Chondrocyte (in vitro differentiated cells): ENCODE results near the gene TECPR2. TPM values are rescaled to one million over a fixed set of nuclear protein-coding genes. Genes with fewer than 3 reads are reported as not detected.
"Not testable (repeated sequence)": the region's sequence is repeated elsewhere in the genome, so short reads cannot be mapped to it uniquely, and the experiment has no call there.

Experiments used
- DNase-seq: peaks from one replicate; pipeline ENCODE4 v3.0.0; 2021; ENCODE audit warnings: mixed read lengths, low spot score
- H3K27ac Mint-ChIP-seq: one replicate; pipeline ENCODE4 v1.8.0; 2021; ENCODE audit warnings: mild to moderate bottlenecking, moderate library complexity, mixed read lengths; ENCODE audit not compliant: unreplicated experiment
- H3K27me3 Mint-ChIP-seq: 2 replicates; pipeline ENCODE4 v1.8.0; 2021; ENCODE audit warnings: low read depth, mixed read lengths
- H3K36me3 Mint-ChIP-seq: 2 replicates; pipeline ENCODE4 v1.8.0; 2021; ENCODE audit warnings: low read depth, mixed read lengths
- H3K4me1 Mint-ChIP-seq: 2 replicates; pipeline ENCODE4 v1.8.0; 2021; ENCODE audit warnings: low read depth, mild to moderate bottlenecking, mixed read lengths
- H3K4me3 Mint-ChIP-seq: one replicate; pipeline ENCODE4 v1.8.0; 2021; ENCODE audit warnings: mild to moderate bottlenecking, moderate library complexity, mixed read lengths; ENCODE audit not compliant: unreplicated experiment
- H3K9me3 Mint-ChIP-seq: 2 replicates; pipeline ENCODE4 v1.8.0; 2021; ENCODE audit warnings: low read depth, mixed read lengths
- total RNA-seq: library from RNA; stranded (reverse); gene quantifications from 3 replicates; pipeline ENCODE4 v1.2.1, GENCODE V29; 2021
- TF ChIP-seq, protein P1 (sequence below): fragments of 200-600 bp; sonication (generic); IDR thresholded peaks from 2 replicates; pipeline ENCODE4 v1.5.0; 2021; ENCODE audit warnings: antibody characterized with exemption, mild to moderate bottlenecking, moderate library complexity

TECPR2 gene
- total RNA-seq, 1 donor from 2014 or later = 32.2 TPM

DNA sequence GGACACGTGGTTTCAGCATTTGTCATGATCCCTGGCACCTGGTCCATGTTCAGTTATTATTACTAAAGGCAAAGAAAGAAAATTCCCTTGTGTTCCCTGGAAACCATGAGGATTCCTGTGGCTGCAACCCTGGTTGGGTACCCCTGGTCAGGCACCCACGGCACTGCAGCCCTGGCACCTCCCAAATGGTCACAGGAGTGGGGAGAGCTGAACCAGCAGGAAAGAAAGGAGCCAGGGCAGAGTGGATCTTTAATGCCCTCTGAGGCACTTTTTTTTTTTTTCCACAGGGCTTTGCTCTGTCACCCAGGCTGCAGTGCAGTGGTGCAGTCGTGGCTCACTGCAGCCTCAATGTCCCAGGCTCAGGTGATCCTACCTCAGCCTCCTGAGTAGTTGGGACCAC, 17.5 kb upstream of the TECPR2 start:
- Mint-ChIP-seq H3K4me1 (no peaks in the 10 kb centered on the region), H3K27me3 (no peaks in the 10 kb centered on the region), H3K9me3 (no peaks in the 10 kb centered on the region), H3K36me3 (peaks cover 35% of the 10 kb centered on the region), H3K4me3 (no peak overlapping the region), H3K27ac (no peak overlapping the region)
- TF ChIP-seq, protein P1, sequence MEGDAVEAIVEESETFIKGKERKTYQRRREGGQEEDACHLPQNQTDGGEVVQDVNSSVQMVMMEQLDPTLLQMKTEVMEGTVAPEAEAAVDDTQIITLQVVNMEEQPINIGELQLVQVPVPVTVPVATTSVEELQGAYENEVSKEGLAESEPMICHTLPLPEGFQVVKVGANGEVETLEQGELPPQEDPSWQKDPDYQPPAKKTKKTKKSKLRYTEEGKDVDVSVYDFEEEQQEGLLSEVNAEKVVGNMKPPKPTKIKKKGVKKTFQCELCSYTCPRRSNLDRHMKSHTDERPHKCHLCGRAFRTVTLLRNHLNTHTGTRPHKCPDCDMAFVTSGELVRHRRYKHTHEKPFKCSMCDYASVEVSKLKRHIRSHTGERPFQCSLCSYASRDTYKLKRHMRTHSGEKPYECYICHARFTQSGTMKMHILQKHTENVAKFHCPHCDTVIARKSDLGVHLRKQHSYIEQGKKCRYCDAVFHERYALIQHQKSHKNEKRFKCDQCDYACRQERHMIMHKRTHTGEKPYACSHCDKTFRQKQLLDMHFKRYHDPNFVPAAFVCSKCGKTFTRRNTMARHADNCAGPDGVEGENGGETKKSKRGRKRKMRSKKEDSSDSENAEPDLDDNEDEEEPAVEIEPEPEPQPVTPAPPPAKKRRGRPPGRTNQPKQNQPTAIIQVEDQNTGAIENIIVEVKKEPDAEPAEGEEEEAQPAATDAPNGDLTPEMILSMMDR = no peak
- no peak for DNase-seq

DNA sequence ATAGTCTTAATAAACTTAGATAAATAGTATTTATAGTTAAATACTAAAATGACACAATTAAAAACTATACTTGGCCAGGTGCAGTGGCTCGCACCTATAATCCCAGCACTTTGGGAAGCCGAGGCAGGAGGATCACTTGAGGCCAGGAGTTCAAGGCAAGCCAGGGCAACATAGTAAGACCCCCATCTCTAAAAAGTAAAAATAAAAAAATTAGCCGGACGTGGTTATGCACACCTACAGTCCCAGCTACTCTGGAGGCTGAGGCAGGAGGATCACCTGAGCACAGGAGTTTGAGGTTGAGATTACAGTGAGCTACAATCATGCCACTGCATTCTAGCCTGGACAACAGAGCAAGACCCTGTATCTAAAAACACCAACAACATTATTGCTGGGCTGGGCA, 16.1 kb upstream of the TECPR2 start:
- DNase-seq = peak; percentile 2
- Mint-ChIP-seq H3K27ac (no peak overlapping the region), H3K36me3 (peaks cover 31% of the 10 kb centered on the region), H3K9me3 (no peaks in the 10 kb centered on the region), H3K4me3 (no peak overlapping the region), H3K4me1 (no peaks in the 10 kb centered on the region), H3K27me3 (no peaks in the 10 kb centered on the region)
- TF ChIP-seq, protein P1 = no peak

DNA sequence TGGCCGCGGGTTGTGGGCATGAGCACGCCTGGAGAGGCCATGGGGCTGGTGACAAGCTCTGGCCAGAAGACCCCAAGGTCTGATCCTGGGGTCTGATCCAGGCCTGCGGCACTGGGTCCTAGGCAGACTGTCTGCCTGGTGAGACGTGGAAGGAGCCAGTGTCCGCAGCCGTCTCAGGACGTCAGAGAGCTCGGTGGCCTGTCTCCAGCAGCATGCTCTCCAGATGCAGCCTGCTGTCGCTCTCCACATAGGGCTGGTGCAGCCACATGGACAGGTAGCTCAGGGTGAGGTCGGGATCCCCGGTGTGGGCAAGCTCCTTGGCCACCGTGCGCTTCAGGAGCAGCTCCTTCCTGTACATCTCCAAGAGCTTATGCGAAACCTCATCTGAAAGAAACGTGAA, 14.4 kb upstream of the TECPR2 start:
- H3K4me3 Mint-ChIP-seq = no peak overlapping the region
- H3K36me3 Mint-ChIP-seq = peaks cover 26% of the 10 kb centered on the region
- no peak for DNase-seq
- H3K9me3 Mint-ChIP-seq = no peaks in the 10 kb centered on the region
- H3K4me1 Mint-ChIP-seq = peaks cover 2% of the 10 kb centered on the region
- no peaks in the 10 kb centered on the region for H3K27me3 Mint-ChIP-seq
- no peak overlapping the region for H3K27ac Mint-ChIP-seq
- TF ChIP-seq, protein P1 = no peak

DNA sequence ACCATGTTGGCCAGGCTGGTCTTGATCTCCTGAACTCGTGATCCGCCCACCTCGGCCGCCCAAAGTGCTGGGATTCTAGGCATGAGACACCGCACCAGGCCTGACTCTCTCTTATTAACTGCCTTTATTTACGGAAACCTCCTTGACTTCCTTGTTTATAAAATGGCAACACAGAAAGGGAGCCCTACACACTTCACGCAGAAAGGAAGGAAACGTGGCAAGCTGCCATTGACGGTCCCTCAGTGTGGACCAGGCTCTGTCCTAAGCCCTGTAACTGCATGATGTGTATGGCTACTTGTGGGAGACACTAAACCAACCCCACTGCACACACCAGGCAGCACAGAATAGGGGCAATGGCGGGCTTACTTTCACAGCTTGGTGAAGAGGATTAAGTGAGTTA, 11.7 kb upstream of the TECPR2 start:
- no peak overlapping the region for H3K4me3 Mint-ChIP-seq
- no peaks in the 10 kb centered on the region for H3K9me3 Mint-ChIP-seq
- H3K27me3 Mint-ChIP-seq = no peaks in the 10 kb centered on the region
- TF ChIP-seq, protein P1 = no peak
- H3K36me3 Mint-ChIP-seq = peaks cover 18% of the 10 kb centered on the region
- DNase-seq = peak; percentile 49
- H3K27ac Mint-ChIP-seq = no peak overlapping the region
- peaks cover 2% of the 10 kb centered on the region for H3K4me1 Mint-ChIP-seq

DNA sequence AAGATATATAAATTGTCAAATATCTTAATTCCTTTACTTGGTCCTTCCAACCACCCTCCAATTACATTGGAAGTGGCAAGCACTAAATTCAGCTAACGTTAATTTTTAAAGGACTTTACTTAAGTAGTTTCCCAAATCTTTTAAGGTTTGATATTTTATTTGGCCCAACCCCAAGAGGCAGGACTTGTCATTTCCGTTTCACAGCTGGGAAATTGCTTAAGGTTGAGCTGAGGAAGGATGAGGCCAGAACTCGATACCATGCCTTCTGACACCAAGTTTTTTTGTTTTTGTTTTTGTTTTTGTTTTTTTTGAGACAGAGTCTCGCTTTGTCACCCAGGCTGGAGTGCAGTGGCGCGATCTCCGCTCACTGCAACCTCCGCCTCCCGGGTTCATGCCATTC, 11.1 kb upstream of the TECPR2 start:
- not testable (repeated sequence) for H3K4me3 Mint-ChIP-seq, DNase-seq, H3K27me3 Mint-ChIP-seq, H3K4me1 Mint-ChIP-seq, H3K27ac Mint-ChIP-seq, H3K9me3 Mint-ChIP-seq
- H3K36me3 Mint-ChIP-seq = peaks cover 18% of the 10 kb centered on the region

DNA sequence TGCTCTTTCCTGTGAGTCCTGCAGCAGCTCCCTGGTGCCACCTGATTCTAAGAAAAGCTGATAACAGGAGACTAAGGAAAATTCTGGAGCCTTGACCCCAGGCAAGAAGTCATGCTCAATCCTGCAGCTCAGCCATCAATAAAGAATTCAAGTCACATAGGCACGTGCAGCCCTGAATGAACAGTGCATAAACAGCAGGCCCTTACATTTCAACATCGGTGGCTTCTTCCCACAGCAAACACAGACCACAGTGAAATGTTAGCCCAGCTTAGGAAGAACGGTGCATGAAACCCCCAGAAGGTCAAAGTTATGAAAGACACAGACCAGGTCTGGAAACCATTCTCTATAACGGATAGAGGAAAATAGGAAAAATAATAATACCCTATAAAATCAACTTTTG, 10.5 kb upstream of the TECPR2 start:
- Mint-ChIP-seq H3K4me3 (no peak overlapping the region), H3K9me3 (no peaks in the 10 kb centered on the region), H3K27me3 (no peaks in the 10 kb centered on the region), H3K36me3 (peaks cover 21% of the 10 kb centered on the region), H3K4me1 (peaks cover 2% of the 10 kb centered on the region), H3K27ac (peak overlapping the region; percentile 32)
- TF ChIP-seq, protein P1 = no peak
- DNase-seq = peak; percentile 2
